GM18520 (cell line): Measurements from ENCODE around the gene DUS1L.

ENCODE experiments used
- ATAC-seq: cut with Tn5 transposase; IDR thresholded peaks from one replicate; pipeline ENCODE4 v1.9.1; 2021; ENCODE audit not compliant: unreplicated experiment

Gene DUS1L

DNA sequence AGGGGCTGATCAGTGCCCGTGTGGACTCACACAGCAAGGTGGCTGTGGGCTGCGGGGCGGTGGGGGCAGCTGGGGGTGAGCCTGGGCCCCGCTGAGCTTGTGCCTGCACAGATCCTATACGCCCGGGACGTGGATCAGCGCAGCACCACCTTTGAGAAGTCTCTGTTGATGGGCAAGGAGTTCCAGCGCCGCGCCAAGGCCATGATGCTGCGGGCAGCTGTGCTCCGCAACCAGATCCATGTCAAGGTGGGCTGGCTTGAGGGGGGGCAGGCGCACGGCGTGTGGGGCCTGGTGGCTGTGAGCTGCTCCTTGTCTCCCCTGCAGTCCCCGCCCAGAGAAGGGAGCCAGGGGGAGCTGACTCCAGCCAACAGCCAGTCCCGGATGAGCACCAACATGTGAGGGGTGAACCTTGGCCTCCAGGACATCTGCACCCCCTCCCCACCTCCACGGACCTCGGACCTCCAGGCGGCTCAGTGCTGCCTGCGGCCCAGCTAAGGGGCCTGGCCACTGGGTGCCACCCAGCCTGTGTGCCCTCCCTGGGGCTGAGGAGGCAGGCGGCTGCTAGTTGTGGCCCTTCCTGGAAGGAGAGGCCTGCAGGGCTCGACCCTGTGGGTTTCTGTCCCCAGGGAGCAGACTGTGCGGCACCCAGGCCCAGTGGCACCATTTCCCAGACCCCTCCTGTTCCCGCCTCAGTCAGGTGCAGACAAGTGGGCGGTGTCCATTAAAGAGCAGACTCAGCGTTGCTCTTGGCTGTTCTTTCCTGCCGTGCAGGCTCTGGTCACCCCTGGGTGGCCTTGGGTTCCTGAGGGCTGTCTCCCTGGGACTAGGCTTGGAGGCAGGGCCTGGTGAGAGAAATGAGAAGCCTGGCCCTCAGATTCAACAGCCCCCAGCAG is 8.6 kb downstream of the DUS1L start:
- ATAC-seq = no peak

DNA sequence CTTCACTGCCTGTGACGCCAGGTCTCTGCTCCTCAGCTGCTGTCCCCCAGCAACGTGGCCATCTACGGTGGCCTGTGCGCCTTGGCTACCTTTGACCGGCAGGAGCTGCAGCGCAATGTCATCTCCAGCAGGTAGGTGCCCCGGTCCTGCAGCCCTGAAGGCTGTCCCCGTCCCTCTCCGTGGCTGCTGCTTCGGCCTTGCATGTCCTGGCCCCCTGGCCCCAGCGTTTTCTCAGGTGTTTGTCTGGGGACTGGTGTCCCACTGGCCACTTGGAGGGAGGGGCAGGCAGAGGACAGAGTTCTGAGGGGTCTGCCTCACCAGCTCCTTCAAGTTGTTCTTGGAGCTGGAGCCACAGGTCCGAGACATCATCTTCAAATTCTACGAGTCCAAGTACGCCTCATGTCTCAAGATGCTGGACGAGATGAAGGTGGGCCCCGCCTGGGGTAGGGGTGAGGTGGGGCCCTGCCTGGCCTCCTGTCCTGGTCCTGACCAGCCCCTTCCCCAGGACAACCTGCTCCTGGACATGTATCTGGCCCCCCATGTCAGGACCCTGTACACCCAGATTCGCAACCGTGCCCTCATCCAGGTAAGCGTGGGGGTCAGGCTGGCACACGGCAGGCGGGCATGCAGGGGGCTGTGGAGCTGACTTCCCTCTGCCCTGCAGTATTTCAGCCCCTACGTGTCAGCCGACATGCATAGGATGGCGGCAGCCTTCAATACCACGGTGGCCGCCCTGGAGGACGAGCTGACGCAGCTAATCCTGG is 9.5 kb downstream of the DUS1L start:
- no peak for ATAC-seq

DNA sequence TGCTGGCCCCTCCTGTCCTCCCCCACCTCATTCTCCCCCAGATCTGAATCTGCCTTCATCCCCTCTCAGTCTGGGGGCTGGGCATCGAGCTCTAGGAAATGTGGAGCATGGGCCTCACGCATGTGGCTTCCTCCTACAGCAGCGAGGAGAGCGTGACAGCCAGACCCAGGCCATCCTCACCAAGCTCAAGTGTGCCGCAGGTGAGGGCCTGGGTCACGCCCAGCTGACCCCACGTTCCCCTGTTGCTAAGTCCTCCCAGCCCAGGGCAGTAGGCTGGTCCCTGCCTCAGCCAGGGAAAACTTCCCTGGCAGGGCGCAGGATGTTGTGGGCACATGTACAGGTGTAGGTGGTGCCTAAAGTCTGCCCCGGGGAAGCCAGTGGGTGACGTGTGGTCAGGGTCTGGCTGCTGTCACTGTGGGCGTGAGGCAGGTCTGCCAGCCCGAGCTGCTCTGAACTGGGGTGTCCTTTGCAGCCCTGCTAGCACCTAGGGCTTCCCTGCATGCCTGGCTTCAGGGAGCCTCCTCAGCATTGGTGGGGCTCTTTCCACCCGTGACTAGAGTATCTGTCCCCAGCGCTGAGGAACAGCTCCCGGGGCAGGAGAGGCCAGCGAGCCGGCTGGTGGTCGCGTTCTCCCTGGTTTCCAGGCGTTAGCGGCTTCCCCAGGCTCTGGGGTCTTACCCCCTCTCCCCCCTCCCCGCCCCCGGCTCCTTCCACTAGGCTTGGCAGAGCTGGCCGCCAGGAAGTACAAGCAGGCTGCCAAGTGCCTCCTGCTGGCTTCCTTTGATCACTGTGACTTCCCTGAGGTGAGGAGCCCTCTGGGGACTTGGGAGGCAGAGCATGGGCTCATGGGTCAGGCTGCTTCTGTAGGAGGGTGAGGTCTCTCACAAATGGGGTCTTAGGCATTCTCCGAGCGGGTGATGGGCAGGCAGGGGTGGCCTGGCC is 10.3 kb downstream of the DUS1L start:
- no peak for ATAC-seq

DNA sequence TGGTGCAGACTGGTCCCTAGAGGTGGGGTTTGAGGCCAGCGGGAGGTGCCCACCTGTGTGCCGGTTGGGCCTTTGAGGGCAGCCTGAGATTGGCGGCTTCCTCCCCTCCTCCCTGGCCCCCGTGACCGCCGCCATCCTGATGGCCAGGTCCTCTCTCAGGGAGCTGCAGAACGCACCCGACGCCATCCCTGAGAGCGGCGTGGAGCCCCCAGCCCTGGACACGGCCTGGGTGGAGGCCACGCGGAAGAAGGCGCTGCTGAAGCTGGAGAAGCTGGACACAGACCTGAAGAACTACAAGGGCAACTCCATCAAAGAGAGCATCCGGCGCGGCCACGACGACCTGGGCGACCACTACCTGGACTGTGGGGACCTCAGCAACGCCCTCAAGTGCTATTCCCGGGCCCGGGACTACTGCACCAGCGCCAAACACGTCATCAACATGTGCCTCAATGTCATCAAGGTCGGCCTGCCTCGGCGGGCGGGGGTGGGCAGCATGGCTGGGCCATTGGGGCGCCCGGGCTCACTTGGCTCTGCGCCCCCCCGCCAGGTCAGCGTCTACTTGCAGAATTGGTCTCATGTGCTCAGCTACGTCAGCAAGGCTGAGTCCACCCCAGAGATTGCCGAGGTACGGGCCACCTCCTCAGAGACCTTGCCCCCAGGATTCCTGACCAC is 11.1 kb downstream of the DUS1L start:
- no peak for ATAC-seq

DNA sequence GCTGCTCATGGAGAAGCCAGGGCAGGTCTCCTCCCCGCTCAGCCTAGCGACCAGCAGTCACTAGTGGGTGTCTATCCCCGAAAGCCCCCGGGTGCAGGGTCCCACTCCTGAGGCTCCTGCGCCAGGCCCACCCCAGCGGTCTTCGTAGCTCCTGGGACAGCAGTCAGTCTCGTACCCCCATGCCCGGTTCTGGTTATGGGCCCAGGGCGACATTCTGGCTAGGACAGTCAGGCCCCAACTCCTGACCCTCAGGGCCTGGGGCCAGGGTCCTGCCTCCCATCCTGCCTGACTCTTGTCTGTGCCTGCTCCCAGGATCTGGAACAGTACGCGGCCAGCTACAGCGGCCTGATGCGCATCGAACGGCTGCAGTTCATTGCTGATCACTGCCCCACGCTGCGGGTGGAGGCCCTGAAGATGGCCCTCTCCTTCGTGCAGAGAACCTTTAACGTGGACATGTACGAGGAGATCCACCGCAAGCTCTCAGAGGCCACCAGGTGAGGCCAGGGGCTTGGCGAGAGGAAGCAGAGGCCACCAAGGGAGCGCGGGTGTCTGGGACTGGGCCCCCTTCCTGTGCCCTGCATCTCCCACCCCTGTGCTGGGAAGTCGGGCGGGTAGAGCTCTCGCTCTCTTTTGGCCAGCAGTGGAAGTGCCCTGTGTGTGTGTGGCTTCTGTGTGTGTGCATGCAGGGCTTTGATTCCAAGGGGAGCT is 11.9 kb downstream of the DUS1L start:
- ATAC-seq = no peak

DNA sequence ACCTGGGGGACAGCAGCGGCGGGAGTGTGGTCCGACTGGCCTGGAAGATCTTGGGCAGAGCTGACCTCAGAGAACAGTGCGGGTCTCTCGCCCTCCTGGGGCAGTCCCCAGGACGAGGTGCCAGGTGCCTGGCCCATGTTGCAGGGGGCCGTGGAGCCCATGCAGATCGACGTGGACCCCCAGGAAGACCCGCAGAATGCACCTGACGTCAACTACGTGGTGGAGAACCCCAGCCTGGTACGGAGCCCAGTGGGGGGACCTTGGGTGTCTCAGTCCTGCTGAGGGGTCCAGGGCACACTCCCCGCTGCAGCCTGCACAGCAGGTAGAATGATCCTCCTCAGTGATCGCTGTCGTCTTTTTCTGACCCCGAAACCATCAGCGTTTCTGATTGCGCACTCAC is 12.5 kb downstream of the DUS1L start:
- ATAC-seq = no peak

DNA sequence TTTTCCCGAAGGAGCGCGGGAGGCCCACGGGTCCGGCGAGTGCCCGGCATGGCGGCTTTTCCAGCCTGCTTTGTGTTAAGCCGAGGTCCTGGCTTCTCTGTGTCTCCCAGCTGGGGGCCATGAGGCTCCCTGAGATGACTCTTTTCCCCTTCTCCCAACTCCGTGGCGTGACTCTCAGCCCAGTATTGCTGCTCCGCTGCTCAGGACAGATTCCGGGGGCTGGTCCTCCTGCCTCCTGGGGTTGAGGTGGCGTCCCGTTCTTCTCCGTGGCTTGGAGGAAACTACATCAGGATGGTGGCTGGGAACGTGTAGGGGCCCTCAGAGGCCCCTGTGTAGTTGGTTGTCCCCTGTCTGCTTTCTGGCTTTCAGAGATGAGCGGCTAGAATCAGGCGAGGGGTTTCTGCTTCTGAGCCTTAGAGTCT is 13.0 kb downstream of the DUS1L start:
- no peak for ATAC-seq

DNA sequence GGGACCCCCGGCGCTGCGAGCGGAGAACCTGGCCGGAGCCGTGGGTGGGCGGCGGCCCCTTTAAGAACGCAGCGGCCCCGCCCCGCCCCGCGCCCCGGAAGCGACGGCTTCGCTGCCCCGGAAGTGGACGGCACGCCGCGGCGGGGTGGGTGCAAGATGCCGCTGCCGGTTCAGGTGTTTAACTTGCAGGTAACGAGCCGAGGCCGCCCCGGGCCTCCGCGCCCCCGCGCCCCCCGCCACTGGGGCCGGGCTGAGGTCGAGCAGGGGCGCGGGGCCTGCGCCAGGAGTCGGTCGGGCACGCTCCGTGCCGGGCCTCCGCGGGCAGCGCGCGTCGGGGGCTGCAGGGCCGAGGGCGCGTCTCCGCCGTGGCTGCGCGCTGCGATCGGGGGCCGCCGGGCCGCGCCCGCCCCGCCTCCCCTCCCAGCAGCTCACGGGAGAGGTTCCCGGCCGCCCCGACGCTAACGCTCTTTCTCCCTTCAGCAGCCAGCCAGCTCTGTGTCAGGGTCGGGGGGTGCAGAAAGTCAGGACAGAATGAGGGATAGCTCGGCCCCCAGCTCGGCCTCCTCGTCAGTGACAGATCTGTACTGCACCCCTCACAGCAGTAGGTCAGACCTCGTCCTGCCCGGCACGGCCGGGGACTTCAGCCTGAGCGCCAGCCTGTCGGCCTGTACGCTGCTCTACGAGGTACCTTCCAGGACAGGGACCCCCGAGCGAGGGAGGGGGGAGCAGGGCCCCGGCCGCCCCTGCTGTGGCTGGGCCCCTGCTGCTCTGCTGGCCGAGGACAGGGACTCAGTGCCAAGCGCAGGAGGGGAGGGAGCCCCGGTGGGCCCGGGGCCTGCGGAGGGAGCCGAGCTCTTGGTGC is 13.6 kb downstream of the DUS1L start, which contains the start of the genes GPS1 and RFNG:
TSS of gene GPS1 (plus strand) at position 123 of the 862 bp plus-strand sequence. CDS start at position 157, 34 bp downstream.
TSS of gene RFNG (minus strand) at position 36 of the 862 bp plus-strand sequence. CDS start 45 bp downstream, outside the sequence.
- ATAC-seq = no peak

DNA sequence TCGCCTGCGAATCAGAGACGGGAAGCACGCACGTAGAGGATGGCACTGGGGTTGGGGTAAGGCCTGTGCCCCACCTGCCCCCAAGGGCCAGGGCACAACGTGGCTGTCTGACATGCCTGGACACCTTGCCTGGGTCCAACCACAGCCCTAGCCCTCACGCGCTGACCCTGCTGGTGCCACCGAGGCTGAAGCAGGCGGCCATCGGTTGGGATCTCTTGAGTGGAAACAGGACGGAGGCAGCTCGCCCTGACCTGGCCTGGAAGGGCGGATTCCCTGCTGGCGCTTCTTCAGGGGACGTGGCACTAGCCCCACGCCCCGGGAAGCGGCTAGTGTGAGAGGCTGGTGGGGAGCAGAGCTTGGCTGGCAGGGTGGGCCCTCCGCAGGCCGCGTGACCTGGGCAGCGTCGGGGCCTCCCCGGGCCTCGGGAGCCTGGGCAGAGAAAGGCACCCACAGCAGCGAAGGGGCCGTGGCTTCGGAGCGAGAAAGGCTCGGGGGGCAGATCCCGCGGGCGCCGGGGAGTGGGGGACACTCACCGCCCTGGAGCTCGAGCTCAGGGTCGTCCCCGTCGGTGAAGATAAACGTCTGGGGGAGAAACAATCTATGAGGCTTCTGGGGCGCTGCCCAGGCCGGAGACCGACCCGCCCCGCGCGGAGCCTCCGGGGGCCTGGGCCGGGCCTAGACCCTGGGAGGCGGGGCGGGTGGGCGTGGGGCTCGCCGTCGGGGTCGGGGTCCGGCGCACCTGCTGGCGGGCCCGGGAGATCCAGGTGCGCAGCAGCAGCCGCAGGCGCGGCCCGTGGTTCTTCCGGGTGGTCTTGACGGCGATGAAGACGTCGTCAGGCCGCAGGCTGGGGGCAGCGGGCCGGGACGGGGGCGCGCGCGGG is 14.6 kb downstream of the DUS1L start:
- no peak for ATAC-seq

DNA sequence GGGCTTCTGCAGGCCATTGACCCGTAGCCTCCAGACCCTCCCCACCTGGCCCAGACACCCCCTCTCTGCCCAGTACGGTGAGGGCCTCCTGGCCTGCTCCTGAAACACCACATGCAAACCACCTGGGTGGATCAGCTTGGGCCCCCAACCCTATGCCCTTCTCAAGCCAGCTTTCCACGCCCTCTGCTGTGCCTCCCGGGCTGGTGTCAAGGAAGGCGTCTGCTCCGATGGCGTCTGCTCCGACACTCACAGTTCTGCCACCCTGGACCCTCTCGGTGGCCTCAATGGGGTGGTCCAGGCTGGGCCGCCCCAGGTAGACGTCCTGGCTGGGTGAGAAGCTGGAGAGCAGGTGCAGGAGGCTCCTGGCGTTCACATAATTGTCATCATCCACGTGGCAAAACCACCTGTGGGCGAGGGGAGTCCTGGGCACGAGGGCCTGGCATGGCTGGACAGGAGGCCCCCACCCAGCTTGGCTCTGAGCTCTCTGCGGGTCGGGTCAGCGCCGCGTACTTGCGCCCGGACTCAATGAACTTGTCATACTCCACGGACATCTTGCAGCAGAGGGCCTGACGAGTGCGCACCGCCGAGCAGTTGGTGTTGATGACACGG is 15.3 kb downstream of the DUS1L start:
- ATAC-seq = no peak

DNA sequence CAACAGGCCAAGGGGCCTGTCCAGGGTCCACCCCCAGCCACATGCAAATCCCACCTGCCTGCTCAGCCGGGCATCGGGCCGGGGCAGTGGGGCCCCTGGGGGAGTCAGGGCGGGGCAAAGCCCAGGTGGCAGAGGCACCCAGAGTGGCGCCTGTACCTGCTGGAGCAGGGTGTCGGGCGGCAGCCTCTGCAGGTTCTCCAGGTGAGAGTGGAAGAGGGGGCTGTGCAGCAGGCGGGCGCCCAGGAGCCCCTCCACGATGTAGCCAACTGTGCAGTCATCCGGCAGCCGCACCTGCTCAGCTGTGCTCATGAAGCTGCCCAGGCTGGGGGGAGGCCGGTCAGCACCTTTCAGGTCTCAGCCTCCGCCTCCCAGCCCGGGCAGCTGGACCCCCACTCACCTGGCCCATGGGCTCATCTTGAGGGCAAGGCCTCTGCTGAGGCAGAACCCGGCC is 16.1 kb downstream of the DUS1L start:
- no peak for ATAC-seq

DNA sequence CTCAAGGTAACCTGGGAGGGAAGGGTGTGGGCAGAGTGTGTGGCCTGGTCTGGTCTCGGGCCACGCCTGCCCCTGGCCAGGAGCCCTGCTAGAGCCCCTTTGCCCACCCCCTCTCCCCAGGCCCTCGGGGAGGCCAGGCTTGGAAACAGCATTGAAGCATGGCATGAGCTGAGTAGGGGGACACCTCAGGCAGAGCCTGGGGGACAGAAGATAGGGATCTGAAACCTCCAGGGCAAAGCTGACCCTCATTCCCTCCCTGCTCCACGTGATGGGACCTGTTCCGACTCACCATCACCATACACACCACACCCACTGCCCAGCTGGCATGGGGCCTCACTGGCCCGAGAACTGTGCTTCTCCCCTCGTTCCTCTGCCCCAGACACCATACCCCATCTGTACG is 16.5 kb downstream of the DUS1L start:
- no peak for ATAC-seq

DNA sequence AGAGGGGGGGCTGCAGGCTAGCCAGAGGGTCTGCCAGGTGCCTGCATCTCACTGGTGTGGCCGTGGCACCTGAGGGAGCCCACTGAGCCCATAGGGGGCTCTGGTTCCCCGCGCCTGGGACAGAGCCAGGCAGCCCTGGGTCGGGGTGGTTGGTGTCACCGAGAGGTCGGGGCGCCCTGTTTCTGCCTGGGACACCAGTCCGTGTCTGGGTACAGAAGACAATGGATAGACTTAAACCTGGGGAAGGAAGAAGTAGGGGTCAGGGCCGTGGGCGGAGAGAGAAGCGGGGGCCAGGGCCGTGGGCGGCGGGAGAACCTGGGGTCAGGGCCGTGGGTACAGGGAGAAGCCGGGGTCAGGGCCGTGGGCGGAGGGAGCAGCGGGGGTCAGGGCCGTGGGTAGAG is 17.0 kb downstream of the DUS1L start:
- no peak for ATAC-seq

DNA sequence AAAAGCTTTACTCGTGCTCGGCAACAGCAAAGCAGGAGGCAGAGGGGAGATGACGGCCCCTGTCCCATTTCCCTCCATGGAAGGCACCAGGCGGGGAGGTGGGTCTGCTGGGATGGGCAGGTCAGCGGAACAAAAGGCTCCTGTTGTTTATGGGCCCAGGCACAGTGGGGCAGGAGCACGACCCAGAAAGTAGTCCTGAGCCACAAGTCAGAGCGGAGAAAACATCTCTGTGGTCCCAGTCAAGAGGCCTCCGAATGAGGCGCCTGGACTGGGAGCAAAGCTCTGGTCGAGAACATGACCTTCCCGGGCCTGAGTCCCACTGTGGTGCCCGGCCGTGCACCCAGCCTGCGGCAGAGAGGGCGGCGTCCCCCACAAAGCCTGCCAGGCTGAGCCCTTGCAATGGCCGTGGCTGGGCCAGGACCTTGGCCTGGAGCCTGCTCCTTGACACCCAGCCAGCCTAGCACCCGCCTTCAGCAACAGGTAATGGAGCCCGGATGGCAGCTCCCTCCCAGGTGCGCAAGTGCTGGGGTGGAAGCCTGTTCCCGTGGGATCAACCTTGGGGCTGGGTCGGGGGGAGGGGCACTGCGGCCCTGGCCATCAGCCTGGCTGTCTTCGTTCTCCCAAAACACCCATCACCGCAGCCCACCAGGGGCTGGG is 17.6 kb downstream of the DUS1L start:
- no peak for ATAC-seq

DNA sequence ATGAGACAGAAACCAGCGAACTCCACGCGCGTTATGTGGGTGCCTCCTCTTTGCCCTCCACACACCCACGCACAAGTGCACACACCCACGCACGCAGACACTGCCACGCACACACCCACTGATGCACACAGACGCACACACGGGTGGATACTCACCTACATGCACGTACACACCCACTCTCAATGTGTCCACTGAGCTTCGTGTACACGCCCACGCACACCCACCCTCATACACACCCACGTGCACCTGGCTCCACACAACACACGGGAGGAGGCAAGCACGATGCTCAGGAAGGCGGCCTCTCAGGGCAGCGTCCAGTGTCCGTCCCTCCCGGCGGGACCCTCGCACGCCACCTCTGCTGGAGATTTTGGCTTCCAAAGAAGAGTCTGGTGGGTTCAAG is 18.2 kb downstream of the DUS1L start:
- no peak for ATAC-seq

DNA sequence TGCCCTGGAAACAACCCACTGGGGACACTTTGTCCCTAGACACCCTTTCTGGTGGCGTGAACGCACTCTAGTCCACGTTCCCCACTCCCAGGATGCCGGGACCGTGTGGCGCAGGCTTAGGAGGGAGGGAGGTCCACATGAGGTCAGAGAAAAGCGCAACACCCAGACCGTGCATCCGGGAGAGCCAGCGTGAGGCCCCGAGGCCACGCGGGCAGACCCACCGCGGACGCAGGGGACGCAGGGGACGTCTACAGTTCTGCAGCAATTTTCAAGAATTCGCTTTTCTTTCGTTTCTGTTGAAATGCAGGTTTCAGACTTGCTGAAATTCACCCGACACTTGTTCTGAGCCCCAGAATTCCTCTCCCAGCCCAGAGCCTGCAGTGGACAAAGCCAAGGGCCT is 18.7 kb downstream of the DUS1L start:
- ATAC-seq = no peak
